HuH-7 (cell line): Measurements from ENCODE around the gene ROCK2.

Source experiments
- DNase-seq: peaks from one replicate; pipeline ENCODE4 v3.0.0; 2011; ENCODE audit warnings: low spot score

Gene ROCK2

GRCh38 chr2:11154016-11154922, 190.2 kb downstream of the ROCK2 start:
- no peak for DNase-seq

GRCh38 chr2:11152591-11152990, 191.8 kb downstream of the ROCK2 start:
- no peak for DNase-seq

- no peak for DNase-seq
Observed at GRCh38 chr2:11147263-11147662, 197.2 kb downstream of the ROCK2 start.

- DNase-seq: no peak
Observed at GRCh38 chr2:11146076-11146475, 198.4 kb downstream of the ROCK2 start.

- DNase-seq: no peak
Observed at GRCh38 chr2:11145350-11145749, 199.1 kb downstream of the ROCK2 start.

- DNase-seq: no peak
Observed at GRCh38 chr2:11144738-11145079, 199.7 kb downstream of the ROCK2 start.

- no peak for DNase-seq
Observed at GRCh38 chr2:11144077-11144737, 200.2 kb downstream of the ROCK2 start.

- no peak for DNase-seq
Observed at GRCh38 chr2:11142987-11143386, 201.4 kb downstream of the ROCK2 start.

- DNase-seq: no peak
Observed at GRCh38 chr2:11142330-11142729, 202.1 kb downstream of the ROCK2 start.

GRCh38 chr2:11141319-11141718, 203.1 kb downstream of the ROCK2 start:
- no peak for DNase-seq

GRCh38 chr2:11140492-11140891, 203.9 kb downstream of the ROCK2 start:
- no peak for DNase-seq

GRCh38 chr2:11134349-11134748, 210.1 kb downstream of the ROCK2 start:
- no peak for DNase-seq

- no peak for DNase-seq
Observed at GRCh38 chr2:11133936-11134320, 210.5 kb downstream of the ROCK2 start.

GRCh38 chr2:11133238-11133935, 211.0 kb downstream of the ROCK2 start:
- DNase-seq: no peak

- DNase-seq: no peak
Observed at GRCh38 chr2:11132036-11132671, 212.3 kb downstream of the ROCK2 start.

GRCh38 chr2:11131166-11131920, 213.1 kb downstream of the ROCK2 start:
- DNase-seq: no peak
